K562 (cell line): ENCODE results near the gene PTPN20. TPM values are rescaled to one million over a fixed set of nuclear protein-coding genes. Genes with fewer than 3 reads are reported as not detected.

Source experiments
- ATAC-seq: fragments of 200-7000 bp; cut with Tn5 transposase; 3 replicates; pipeline ENCODE4 v1.9.1; 2020; ENCODE audit warnings: moderate library complexity
- BruUV-seq: library from RNA; stranded (reverse); fragments of 400-500 nt; replicated peaks from 2 replicates; lab custom pipeline; 2021; lab: Mats Ljungman, UMichigan
- CTCF ChIA-PET: fragments of 300-600 bp; formaldehyde crosslinking; extraction: SDS; loops from one replicate; lab custom pipeline; 2021; ENCODE audit warnings: low intra/inter-chr PET ratio; lab: Yijun Ruan, JAX
- POLR2A ChIA-PET: fragments of 300-600, 350-650 bp; sonication (Branson Sonifier 250); formaldehyde crosslinking; extraction: SDS; loops from one replicate; lab custom pipeline; 2021; ENCODE audit warnings: antibody characterized with exemption, inconsistent platforms; lab: Yijun Ruan, JAX
- DNase-seq, 4 experiments: peaks; one replicate each; pipeline versions ENCODE4 v3.0.0 to v3.0.0-alpha.2; 2011 to 2018; ENCODE audit warnings: low spot score in 3 of 4, mixed read lengths in 3 of 4; ENCODE audit errors: extremely low read depth in 1 of 4
- FAIRE-seq: peaks from 2 replicates; lab custom pipeline; 2011; peaks lifted over from hg19 to GRCh38; lab: Jason Lieb, UNC
- H2AFZ ChIP-seq: 2 replicates; pipeline ENCODE4 v1.6.0; 2011; ENCODE audit warnings: low read depth, low read length, control low read depth, inconsistent platforms
- H3K27ac ChIP-seq: fragments of 200-600 bp; 3 replicates; pipeline ENCODE4 v1.8.0; 2011; ENCODE audit warnings: low read depth, mild to moderate bottlenecking, control low read depth, inconsistent platforms, low read length, moderate library complexity, mixed read lengths; ENCODE audit errors: extremely low read depth
- H3K27me3 ChIP-seq, 2 experiments: fragments of 300-600 bp in 1 of 2; 2 replicates in 1 of 2; 3 replicates in 1 of 2; pipeline versions ENCODE4 v1.6.0 to v1.8.0; 2011; ENCODE audit warnings: inconsistent platforms in 2 of 2, low read length in 2 of 2, mild to moderate bottlenecking in 1 of 2, mixed read lengths in 1 of 2, moderate library complexity in 1 of 2; ENCODE audit not compliant: control insufficient read depth in 2 of 2, insufficient read depth in 2 of 2
- H3K36me3 ChIP-seq: fragments of 300-600 bp; 3 replicates; pipeline ENCODE4 v1.8.0; 2011; ENCODE audit warnings: mild to moderate bottlenecking, low read length, inconsistent platforms; ENCODE audit not compliant: control insufficient read depth, insufficient read depth
- H3K4me1 ChIP-seq, 2 experiments: fragments of 200-600 bp in 1 of 2; replicated peaks in 1 of 2; 2 replicates in 1 of 2; 3 replicates in 1 of 2; pipeline versions ENCODE4 v1.5.1 to v1.8.0; 2011; ENCODE audit warnings: inconsistent platforms in 2 of 2, low read length in 2 of 2, mild to moderate bottlenecking in 1 of 2, mixed read lengths in 1 of 2, moderate library complexity in 1 of 2; ENCODE audit not compliant: control insufficient read depth in 2 of 2, insufficient read depth in 2 of 2
- H3K4me2 ChIP-seq: 2 replicates; pipeline ENCODE4 v1.6.1; 2011; ENCODE audit warnings: low read length, control low read depth, inconsistent platforms, mixed read lengths; ENCODE audit not compliant: insufficient read depth
- H3K4me3 ChIP-seq: fragments of 200-600 bp; sonication (generic), shearing (Covaris generic); 2 replicates; pipeline ENCODE4 v1.5.1; 2016; ENCODE audit warnings: control low read depth, inconsistent platforms
- H3K79me2 ChIP-seq: fragments of 200-600 bp; 3 replicates; pipeline ENCODE4 v1.8.0; 2011; ENCODE audit warnings: low read length, inconsistent platforms; ENCODE audit not compliant: control insufficient read depth, insufficient read depth
- H3K9ac ChIP-seq, 2 experiments: 2 replicates each; pipeline versions ENCODE4 v1.6.0 to v1.6.1; 2011; ENCODE audit warnings: low read depth in 2 of 2, low read length in 2 of 2, control low read depth in 1 of 2, inconsistent platforms in 1 of 2, mild to moderate bottlenecking in 1 of 2, mixed read lengths in 1 of 2; ENCODE audit not compliant: insufficient read depth in 1 of 2
- H3K9me1 ChIP-seq: one replicate; pipeline ENCODE4 v1.6.0; 2011; ENCODE audit warnings: inconsistent platforms, mild to moderate bottlenecking, low read length, moderate library complexity; ENCODE audit not compliant: control insufficient read depth, insufficient read depth
- H3K9me3 ChIP-seq: replicated peaks from 2 replicates; pipeline ENCODE4 v1.5.1; 2011; ENCODE audit warnings: low read depth, low read length, inconsistent platforms; ENCODE audit not compliant: control insufficient read depth, insufficient read depth
- H4K20me1 ChIP-seq: replicated peaks from 2 replicates; pipeline ENCODE4 v1.6.1; 2011; ENCODE audit warnings: low read length, inconsistent platforms, mixed read lengths; ENCODE audit not compliant: control insufficient read depth, insufficient read depth
- BMI1 ChIP-seq: fragments of 150-350 bp; IDR thresholded peaks from 2 replicates; pipeline ENCODE4 v1.6.1; 2014; ENCODE audit warnings: low read length
- CAMTA2 ChIP-seq: fragments of 250-450 bp; sonication (Bioruptor Pico); conservative IDR thresholded peaks from 2 replicates; pipeline ENCODE4 v1.5.1; 2022
- CTCF ChIP-seq, 3 experiments: IDR thresholded peaks in 2 of 3; conservative IDR thresholded peaks in 1 of 3; 2 replicates each; pipeline ENCODE4 v1.5.1; 2011 to 2012; ENCODE audit warnings: low read length in 3 of 3, mild to moderate bottlenecking in 3 of 3, control low read depth in 2 of 3, improper control_type of control experiment in 1 of 3, inconsistent platforms in 1 of 3, low read depth in 1 of 3, mixed read lengths in 1 of 3, moderate library complexity in 1 of 3; ENCODE audit not compliant: insufficient read depth in 2 of 3
- KDM4B ChIP-seq, 2 experiments: fragments of 450-650 bp in 1 of 2; sonication (generic) in 1 of 2; IDR thresholded peaks; 2 replicates each; pipeline ENCODE4 v1.6.1; 2016 to 2017; ENCODE audit warnings: borderline replicate concordance in 2 of 2, antibody characterized with exemption in 1 of 2, low read depth in 1 of 2, mild to moderate bottlenecking in 1 of 2
- MAFK ChIP-seq: IDR thresholded peaks from 2 replicates; pipeline ENCODE4 v1.6.1; 2011; ENCODE audit warnings: low read length, improper control_type of control experiment
- RAD21 ChIP-seq, 2 experiments: fragments of 250-450 bp in 1 of 2; fragments of 450-650 bp in 1 of 2; sonication (Bioruptor Pico) in 1 of 2; formaldehyde crosslinking in 1 of 2; IDR thresholded peaks in 1 of 2; conservative IDR thresholded peaks in 1 of 2; 2 replicates each; pipeline versions ENCODE4 v1.4.0 to v1.8.0; 2020 to 2022; ENCODE audit warnings: mild to moderate bottlenecking in 2 of 2, moderate library complexity in 1 of 2
- SAFB2 ChIP-seq: fragments of 200-400 bp; formaldehyde crosslinking; IDR thresholded peaks from 2 replicates; pipeline ENCODE4 v1.6.1; 2018; ENCODE audit warnings: borderline replicate concordance, low read length, low read depth, moderate library complexity; ENCODE audit not compliant: severe bottlenecking
- TRIM24 ChIP-seq, 2 experiments: fragments of 450-650 bp; IDR thresholded peaks; 2 replicates each; pipeline ENCODE4 v1.6.1; 2016
- YBX1 ChIP-seq: fragments of 450-650 bp; IDR thresholded peaks from 2 replicates; pipeline ENCODE4 v1.7.1; 2016; ENCODE audit warnings: mild to moderate bottlenecking
- ZNF408 ChIP-seq: fragments of 250-450 bp; sonication (Bioruptor Pico); IDR thresholded peaks from 2 replicates; pipeline ENCODE4 v1.4.0; 2020; ENCODE audit warnings: low read depth, mild to moderate bottlenecking, moderate library complexity
- WGBS: fragments of 100-300 bp; shearing (Covaris generic); methylation state at CpG from one replicate; pipeline ENCODE4 v1.1.6; 2016; ENCODE audit warnings: low coverage, mixed read lengths; ENCODE audit not compliant: insufficient coverage; ENCODE audit errors: missing lambda C conversion rate; 5-methylcytosine and 5-hydroxymethylcytosine counted together
- in situ Hi-C: fragments of 300-500 bp; cut with MboI; formaldehyde crosslinking; loops from 4 replicates; pipeline ENCODE4 v1.15.0; 2018; ENCODE audit warnings: inconsistent platforms, mixed read lengths
- intact Hi-C: fragments of 100-400 bp; cut with micrococcal nuclease; formaldehyde crosslinking; loops from 2 replicates; pipeline ENCODE4 v1.14.2; 2022
- polyA plus RNA-seq, 8 experiments: library from polyadenylated mRNA; depleted of rRNA in 4 of 8; stranded (reverse) in 5 of 8; unstranded in 3 of 8; fragments of >200 nt; fragmentation: Nextera tagmentation in 2 of 8; fragmentation: Illumina TruSeq in 1 of 8; extraction: Ambion mirVana in 2 of 8; extraction: Trizol in 1 of 8; gene quantifications; 2 replicates each; pipeline versions ENCODE4 v1.2.1 to v1.2.3, GENCODE V29; 2011 to 2014; ENCODE audit warnings: inconsistent platforms in 1 of 8, missing spikeins in 1 of 8
- total RNA-seq, 7 experiments: library from RNA; depleted of rRNA in 6 of 7; stranded (reverse); fragments of >200 nt in 6 of 7; fragmentation: Illumina TruSeq in 2 of 7; extraction: Trizol in 2 of 7; gene quantifications; 2 replicates each; pipeline versions ENCODE4 v1.2.1 to v1.2.3, GENCODE V29; 2011 to 2021; ENCODE audit warnings: low replicate concordance in 1 of 7
- TF ChIP-seq, protein P1 (sequence below): fragments of 250-450 bp; sonication (Bioruptor Pico); IDR thresholded peaks from 2 replicates; pipeline ENCODE4 v1.5.0; 2021
- TF ChIP-seq, protein P2 (sequence below): sonication (generic); formaldehyde crosslinking; IDR thresholded peaks from 2 replicates; pipeline ENCODE4 v1.5.0; 2020; ENCODE audit warnings: missing genetic modification reagents

Gene PTPN20
- total and polyA plus RNA-seq, 9 of the 15 experiments (the other 6 are each of a cell fraction or from before 2014, with no cell fraction given), result 0.03 to 0.18 (median 0.10) TPM; not detected in 6

DNA sequence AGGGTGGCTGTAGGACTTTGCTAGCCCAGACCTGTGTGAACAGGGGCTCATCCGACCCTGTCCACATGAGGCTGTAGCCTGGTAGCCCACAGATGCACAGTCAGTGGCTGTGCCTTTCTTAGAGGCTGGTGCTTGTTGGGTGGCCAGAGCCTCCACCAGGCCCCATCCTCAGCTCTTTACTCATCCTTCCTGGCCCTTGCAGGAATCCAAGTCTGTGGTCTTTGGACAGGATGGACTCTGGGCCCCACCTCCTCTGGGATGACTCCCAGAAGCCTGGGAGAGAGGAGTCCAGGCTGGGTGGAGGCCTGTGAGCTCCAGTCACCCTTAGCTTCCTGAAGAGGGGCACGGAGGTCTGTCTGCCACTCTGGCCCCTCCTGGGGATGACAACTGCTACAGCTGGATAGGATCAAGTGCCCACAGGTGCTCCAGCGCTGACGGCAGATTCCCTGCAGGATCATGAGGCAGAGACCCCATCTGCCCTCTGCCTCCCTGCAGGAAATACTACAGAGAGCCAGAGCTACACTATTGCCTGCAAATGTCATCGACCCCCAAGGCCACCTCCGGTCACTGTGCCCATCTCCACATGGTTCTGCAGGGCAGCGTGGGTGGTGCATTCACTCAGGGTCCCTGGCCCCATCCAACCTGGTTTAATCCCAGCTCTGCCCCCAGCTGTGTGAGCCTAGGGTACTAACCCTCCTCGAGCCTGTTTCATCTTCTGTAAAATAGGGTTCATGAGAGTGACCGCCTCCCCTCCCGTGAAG, 114.5 kb downstream of the PTPN20 start (continued):
- no peak for TF ChIP-seq SAFB2

GRCh38 chr10:47026301-47027107, 115.3 kb downstream of the PTPN20 start:
- no peak for FAIRE-seq
- 4% methylated on average over 10 of the region's 11 CpGs for WGBS
- no peak for ATAC-seq
- peaks cover 3 to 44% of the 10 kb centered on the region in 2 experiments; a peak in 3 of 5 replicates for H3K27me3 ChIP-seq
- intact Hi-C loops, result no loop called here
- H4K20me1 ChIP-seq, result peaks cover 11% of the 10 kb centered on the region
- peaks cover 2% of the 10 kb centered on the region for H3K9me1 ChIP-seq
- no peak for DNase-seq
- H3K27ac ChIP-seq, result no peak overlapping the region
- TF ChIP-seq TRIM24 (IDR thresholded peaks at IDR 0.05) (no peak), ZNF408 (CRISPR knock-in tag) (no peak), YBX1 (no peak), KDM4B (IDR thresholded peaks at IDR 0.05; ENCODE audit: borderline replicate concordance in 2 of 2, low read depth in 1 of 2) (no peak), MAFK (no peak), RAD21 (CRISPR knock-in tag; conservative IDR thresholded peaks at IDR 0.05 in 1 of 2, IDR thresholded peaks at IDR 0.05 in 1 of 2) (0 out of 4 replicates have a peak, but pooled peaks of 1 of the 2 experiments have one; percentile 21), CAMTA2 (no peak), BMI1 (no peak), CTCF (IDR thresholded peaks at IDR 0.05 in 2 of 3, conservative IDR thresholded peaks at IDR 0.05 in 1 of 3; ENCODE audit: insufficient read depth in 2 of 3, low read depth in 1 of 3, low read length in 3 of 3) (peak; percentile 13 to 37 (median 35); a peak in 3 of 6 replicates)
- TF ChIP-seq, protein P1, sequence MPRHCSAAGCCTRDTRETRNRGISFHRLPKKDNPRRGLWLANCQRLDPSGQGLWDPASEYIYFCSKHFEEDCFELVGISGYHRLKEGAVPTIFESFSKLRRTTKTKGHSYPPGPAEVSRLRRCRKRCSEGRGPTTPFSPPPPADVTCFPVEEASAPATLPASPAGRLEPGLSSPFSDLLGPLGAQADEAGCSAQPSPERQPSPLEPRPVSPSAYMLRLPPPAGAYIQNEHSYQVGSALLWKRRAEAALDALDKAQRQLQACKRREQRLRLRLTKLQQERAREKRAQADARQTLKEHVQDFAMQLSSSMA, result no peak
- TF ChIP-seq, protein P2, sequence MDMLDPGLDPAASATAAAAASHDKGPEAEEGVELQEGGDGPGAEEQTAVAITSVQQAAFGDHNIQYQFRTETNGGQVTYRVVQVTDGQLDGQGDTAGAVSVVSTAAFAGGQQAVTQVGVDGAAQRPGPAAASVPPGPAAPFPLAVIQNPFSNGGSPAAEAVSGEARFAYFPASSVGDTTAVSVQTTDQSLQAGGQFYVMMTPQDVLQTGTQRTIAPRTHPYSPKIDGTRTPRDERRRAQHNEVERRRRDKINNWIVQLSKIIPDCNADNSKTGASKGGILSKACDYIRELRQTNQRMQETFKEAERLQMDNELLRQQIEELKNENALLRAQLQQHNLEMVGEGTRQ, result no peak
- no peak overlapping the region for H3K4me3 ChIP-seq
- H2AFZ ChIP-seq, result no peak overlapping the region
- no peaks in the 10 kb centered on the region for H3K36me3 ChIP-seq
- H3K9ac ChIP-seq, result no peak overlapping the region
- BruUV-seq, result no TSS peak
- in situ Hi-C loops, result no loop called here
- 0 out of 5 replicates have a peak, but pooled peaks cover 0 to 3% of the 10 kb centered on the region in 2 experiments for H3K4me1 ChIP-seq
- POLR2A ChIA-PET, result interaction anchor here (1.2 kb wide), 1 partner anchor 19 kb away, joined by 4 read pairs; no protein-coding TSS in a partner anchor
- H3K4me2 ChIP-seq, result no peak overlapping the region
- H3K9me3 ChIP-seq, result no peaks in the 10 kb centered on the region
- H3K79me2 ChIP-seq, result no peaks in the 10 kb centered on the region
- CTCF ChIA-PET, result interaction anchor here (2.6 kb wide), 1 partner anchor 314 kb away, joined by 14 read pairs; no protein-coding TSS in a partner anchor
